ENCODE data around the gene ARL5B. TPM values are rescaled to one million over a fixed set of nuclear protein-coding genes. Genes with fewer than 3 reads are reported as not detected.

ARL5B gene
- total and polyA plus RNA-seq, 2 of the 4 experiments (the other 2 are of a cell fraction): 5.9 to 12.0 TPM

- H2BK120ac ChIP-seq (ENCODE audit: low read depth, low read length): no peak overlapping the region
- no peak overlapping the region for H3K4me2 ChIP-seq (ENCODE audit: low read depth, low read length)
- H3K4ac ChIP-seq (ENCODE audit: low read depth, low read length): no peak overlapping the region
- H3K4me3 ChIP-seq (ENCODE audit: insufficient read depth, low read depth, low read length): no peak overlapping the region
- no peak for TF ChIP-seq USF2 (IDR thresholded peaks at IDR 0.05; ENCODE audit: low read depth, low read length)
- TF ChIP-seq RAD21 (IDR thresholded peaks at IDR 0.05; ENCODE audit: low read length): no peak
- TF ChIP-seq MAFK (IDR thresholded peaks at IDR 0.05; ENCODE audit: low read depth, low read length): no peak
- no peak for TF ChIP-seq CHD1 (IDR thresholded peaks at IDR 0.05; ENCODE audit: low read depth, low read length)
- TF ChIP-seq CEBPB (IDR thresholded peaks at IDR 0.05; ENCODE audit: low read depth, low read length): no peak
- TF ChIP-seq ELK1 (IDR thresholded peaks at IDR 0.05; ENCODE audit: borderline replicate concordance, low read depth, low read length): no peak
- no peak for TF ChIP-seq SMC3 (IDR thresholded peaks at IDR 0.05; ENCODE audit: low read depth, low read length)
- TF ChIP-seq MAZ (IDR thresholded peaks at IDR 0.05; ENCODE audit: borderline replicate concordance, low read depth, low read length): no peak
- H4K8ac ChIP-seq (ENCODE audit: low read depth in 2 of 2, low read length in 2 of 2): no peak overlapping the region
- no peak overlapping the region for H2BK20ac ChIP-seq (ENCODE audit: low read depth, low read length)
- ChIA-PET POLR2A (ENCODE audit: unreplicated experiment) (no interaction called here), CTCF (no interaction called here)
- no peak overlapping the region for H2AK5ac ChIP-seq (ENCODE audit: low read depth, low read length)
- peaks cover 3% of the 10 kb centered on the region; the same call in 1 of the 2 replicates for H3K36me3 ChIP-seq (ENCODE audit: control insufficient read depth, insufficient read depth, low read length)
- H3K9me3 ChIP-seq (ENCODE audit: control insufficient read depth, insufficient read depth, low read length): no peaks in the 10 kb centered on the region
- H3K9me1 ChIP-seq (ENCODE audit: insufficient read depth, low read length): peaks cover 4% of the 10 kb centered on the region; the same call in 1 of the 2 replicates
- H3K14ac ChIP-seq (replicated peaks; ENCODE audit: low read depth, low read length): no peak overlapping the region
- no TSS peak for BruUV-seq (replicated peaks)
- in situ Hi-C loops (cut with MboI; ENCODE audit: low sequenced_read_pairs) (no loop called here), intact Hi-C loops (cut with micrococcal nuclease) (no loop called here), dilution Hi-C loops (cut with HindIII; ENCODE audit: low sequenced_read_pairs, unreplicated experiment) (no loop called here)
- no peak overlapping the region for H3K18ac ChIP-seq (ENCODE audit: low read depth, low read length)
- 0 out of 4 replicates have a peak, but pooled peaks cover 0 to 3% of the 10 kb centered on the region in 2 experiments for H3K79me1 ChIP-seq (ENCODE audit: low read depth in 1 of 2, low read length in 2 of 2)
- no peak overlapping the region for H3K27ac ChIP-seq (ENCODE audit: insufficient read depth, low read length)
- H2AK9ac ChIP-seq (replicated peaks; ENCODE audit: low read depth, low read length, poor library complexity): no peak overlapping the region
- DNase-seq (no peak), ATAC-seq (ENCODE audit: low read depth) (no peak)
- no peaks in the 10 kb centered on the region for H3K27me3 ChIP-seq (ENCODE audit: control insufficient read depth, insufficient read depth, low read length)
- H4K20me1 ChIP-seq (ENCODE audit: insufficient read depth, low read length): no peaks in the 10 kb centered on the region
- no peak overlapping the region for H3K23ac ChIP-seq (ENCODE audit: low read depth, low read length)
- no peak overlapping the region for H2AFZ ChIP-seq (replicated peaks; ENCODE audit: low read length, poor library complexity)
- H3K56ac ChIP-seq (ENCODE audit: extremely low read depth, insufficient read depth, low read length): no peak overlapping the region
- H2BK5ac ChIP-seq (ENCODE audit: low read depth, low read length, poor library complexity, severe bottlenecking): no peak overlapping the region
- H4K91ac ChIP-seq (ENCODE audit: insufficient read depth, low read depth, low read length): no peak overlapping the region
- no peak overlapping the region for H2BK15ac ChIP-seq (ENCODE audit: low read depth, low read length)
- no peak overlapping the region for H4K5ac ChIP-seq (ENCODE audit: low read depth, low read length)
- no peak overlapping the region for H3K9ac ChIP-seq (ENCODE audit: low read depth, low read length)
- H3K4me1 ChIP-seq (ENCODE audit: control insufficient read depth, insufficient read depth, low read length): peaks cover 1% of the 10 kb centered on the region; the same call in 1 of the 2 replicates
Observed at GRCh38 chr10:18620856-18621255, 38.4 kb upstream of the ARL5B start.

Measured in IMR-90 (cell line).